ENCODE measurements around the gene UBE2B. TPM values are rescaled to one million over a fixed set of nuclear protein-coding genes. Genes with fewer than 3 reads are reported as not detected.
"Not testable (repeated sequence)": the region's sequence is repeated elsewhere in the genome, so short reads cannot be mapped to it uniquely, and the experiment has no call there.

The UBE2B gene
- 17.2 and 21.6 TPM in 2 replicates for total RNA-seq

DNA sequence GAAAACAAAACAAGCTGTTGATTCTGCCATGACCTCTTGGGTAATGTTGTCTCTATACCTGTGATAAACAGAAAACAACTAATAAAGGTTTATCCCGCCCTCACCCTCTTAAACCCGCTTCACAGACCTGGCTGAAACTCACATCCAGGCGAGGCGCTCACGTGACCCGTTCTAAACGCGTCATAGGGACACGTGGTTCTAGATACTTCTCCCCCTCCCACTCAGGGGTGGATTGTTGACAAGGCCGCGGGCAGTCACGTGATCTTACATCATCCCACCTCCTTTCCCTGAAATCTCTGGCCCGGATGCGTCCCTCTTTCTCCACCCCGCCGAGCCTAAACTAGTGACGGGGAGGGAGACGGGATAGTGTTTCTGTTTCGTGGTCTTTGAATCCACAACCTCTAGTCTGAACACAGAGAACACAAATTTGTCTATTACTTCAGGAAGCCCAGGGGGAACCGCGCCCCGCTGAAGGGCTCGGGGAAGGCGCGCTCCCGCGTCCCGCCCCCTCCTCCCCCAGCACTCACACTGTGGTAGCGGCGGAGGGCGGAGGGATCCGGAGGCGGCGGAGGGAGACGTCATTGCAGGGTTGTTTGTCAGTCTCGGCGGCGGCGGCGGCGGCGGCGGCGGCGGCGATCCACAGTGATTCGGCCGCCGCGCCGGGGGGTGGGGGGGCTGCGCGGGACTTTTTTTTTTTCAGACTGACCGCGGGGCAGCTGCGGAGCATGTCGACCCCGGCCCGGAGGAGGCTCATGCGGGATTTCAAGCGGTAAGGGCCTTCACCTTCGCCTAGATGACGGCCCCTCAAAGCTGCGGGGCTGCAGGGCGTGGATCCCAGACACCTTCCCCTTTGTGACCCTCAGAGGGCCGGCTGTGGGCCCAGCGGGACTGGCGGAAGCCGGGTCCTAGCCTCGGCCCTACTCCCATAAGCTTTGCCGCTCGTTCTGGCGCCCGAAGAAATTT lies at the start of gene UBE2B:
Gene UBE2B, plus strand, starts transcription at position 699 of the 963 bp plus-strand sequence. Its CDS starts 27 bp downstream, at position 726.
- DNase-seq (ENCODE audit: low read depth in 2 of 2) = peak; percentile 100

DNA sequence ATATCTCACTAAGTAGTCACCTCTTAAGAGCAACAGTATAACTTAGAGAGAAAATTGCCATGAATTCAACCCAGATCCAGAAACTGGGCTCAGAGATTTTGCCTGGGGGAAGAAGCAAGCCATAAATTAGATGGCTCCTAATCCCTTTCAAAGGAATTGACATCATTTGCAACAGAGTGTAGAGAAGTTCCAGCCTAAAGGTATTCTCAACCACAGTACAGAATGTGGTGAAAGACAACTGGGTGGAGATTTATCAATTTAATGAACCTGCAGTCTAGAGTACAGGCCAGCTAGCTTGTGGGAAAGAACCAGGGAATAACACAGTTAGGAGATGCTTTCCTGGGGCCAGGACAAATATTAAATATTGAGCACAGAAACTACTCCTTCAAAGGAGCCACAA lies 44.0 kb upstream of the UBE2B start:
- no peak for DNase-seq (ENCODE audit: low read depth in 2 of 2)

DNA sequence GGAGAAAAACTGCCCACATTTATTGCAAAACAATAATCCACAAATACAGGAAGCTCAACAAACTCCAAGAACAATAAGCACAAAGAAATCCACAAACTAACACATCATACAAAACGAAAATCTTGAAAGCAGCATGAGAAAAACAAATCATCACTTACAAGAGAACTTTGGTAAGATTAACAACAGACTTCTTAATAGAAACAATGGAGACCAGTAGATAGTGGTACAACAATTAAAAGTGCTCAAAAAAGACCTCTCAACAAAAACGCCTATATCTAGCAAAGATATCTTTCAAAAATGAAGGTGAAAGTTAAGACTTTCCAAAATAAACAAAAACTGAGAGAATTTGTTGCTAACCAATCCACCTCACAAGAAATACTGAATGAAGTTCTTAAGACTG lies 42.8 kb upstream of the UBE2B start:
- no peak for DNase-seq (ENCODE audit: low read depth in 2 of 2)

- not testable (repeated sequence) for DNase-seq (ENCODE audit: low read depth in 2 of 2)
Observed at GRCh38 chr5:134336833-134337232, 34.5 kb upstream of the UBE2B start.

DNA sequence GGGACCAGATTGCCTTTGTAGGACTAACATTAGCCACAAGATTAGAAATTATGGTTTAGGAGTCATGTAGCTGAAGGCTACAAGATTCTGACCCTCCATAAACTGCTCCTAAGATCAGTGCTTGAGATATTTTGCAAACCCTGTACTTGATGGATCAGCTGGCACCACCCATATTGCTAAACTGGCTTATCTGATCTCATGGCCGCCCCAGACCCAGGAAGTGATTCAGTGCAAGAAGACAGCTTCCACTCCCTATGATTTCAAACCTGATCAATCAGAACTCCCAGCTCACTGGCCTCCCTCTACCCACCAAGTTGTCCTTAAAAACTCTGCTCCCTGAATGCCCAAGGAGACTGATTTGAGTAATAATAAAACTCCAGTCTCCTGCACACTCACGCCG lies 27.9 kb upstream of the UBE2B start:
- DNase-seq (ENCODE audit: low read depth in 2 of 2) = not testable (repeated sequence)

- DNase-seq (ENCODE audit: low read depth in 2 of 2) = not testable (repeated sequence)
Observed at GRCh38 chr5:134345476-134345875, 25.9 kb upstream of the UBE2B start.

GRCh38 chr5:134345996-134346395 lies 25.4 kb upstream of the UBE2B start:
- DNase-seq (ENCODE audit: low read depth in 2 of 2) = no peak

GRCh38 chr5:134349463-134349862 lies 21.9 kb upstream of the UBE2B start:
- no peak for DNase-seq (ENCODE audit: low read depth in 2 of 2)

- no peak for DNase-seq (ENCODE audit: low read depth in 2 of 2)
Observed at GRCh38 chr5:134355681-134356080, 15.7 kb upstream of the UBE2B start.

DNA sequence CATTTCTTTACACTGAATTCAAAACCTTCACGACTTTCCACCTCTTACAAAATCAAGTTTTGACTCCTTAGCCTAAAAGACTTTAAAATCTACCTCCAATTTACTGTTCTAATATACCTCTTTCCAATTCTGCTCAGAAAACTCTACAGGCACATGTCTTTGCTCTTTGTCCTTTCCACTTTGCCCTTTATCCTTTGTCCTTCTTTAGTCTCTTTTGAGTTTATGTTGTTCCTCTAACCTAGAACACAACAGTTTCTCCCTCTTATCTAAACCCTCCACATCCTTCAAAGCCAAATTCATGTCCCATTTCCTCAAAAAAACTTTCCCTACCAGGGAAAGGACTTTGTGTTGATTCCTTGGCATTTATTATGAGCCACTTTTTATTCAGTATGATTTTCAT lies 5.8 kb upstream of the UBE2B start:
- DNase-seq (ENCODE audit: low read depth in 2 of 2) = no peak

- DNase-seq (ENCODE audit: low read depth in 2 of 2) = no peak
Observed at GRCh38 chr5:134370311-134370870, 978 bp upstream of the UBE2B start.

- peak in 1 of 2 donors; percentile 66 for DNase-seq (ENCODE audit: low read depth in 2 of 2)
Observed at GRCh38 chr5:134371834-134372340, 518 bp downstream of the UBE2B start.

DNA sequence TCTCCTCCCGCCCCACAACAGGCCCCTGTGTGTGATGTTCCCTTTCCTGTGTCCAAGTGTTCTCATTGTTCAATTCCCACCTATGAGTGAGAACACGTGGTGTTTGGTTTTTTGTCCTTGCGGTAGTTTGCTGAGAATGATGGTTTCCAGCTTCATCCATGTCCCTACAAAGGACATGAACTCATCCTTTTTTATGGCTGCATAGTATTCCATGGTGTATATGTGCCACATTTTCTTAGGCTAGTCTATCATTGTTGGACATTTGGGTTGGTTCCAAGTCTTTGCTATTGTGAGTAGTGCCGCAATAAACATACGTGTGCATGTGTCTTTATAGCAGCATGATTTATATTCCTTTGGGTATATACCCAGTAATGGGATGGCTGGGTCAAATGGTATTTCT lies 2.3 kb downstream of the UBE2B start:
- DNase-seq (ENCODE audit: low read depth in 2 of 2) = not testable (repeated sequence)

DNA sequence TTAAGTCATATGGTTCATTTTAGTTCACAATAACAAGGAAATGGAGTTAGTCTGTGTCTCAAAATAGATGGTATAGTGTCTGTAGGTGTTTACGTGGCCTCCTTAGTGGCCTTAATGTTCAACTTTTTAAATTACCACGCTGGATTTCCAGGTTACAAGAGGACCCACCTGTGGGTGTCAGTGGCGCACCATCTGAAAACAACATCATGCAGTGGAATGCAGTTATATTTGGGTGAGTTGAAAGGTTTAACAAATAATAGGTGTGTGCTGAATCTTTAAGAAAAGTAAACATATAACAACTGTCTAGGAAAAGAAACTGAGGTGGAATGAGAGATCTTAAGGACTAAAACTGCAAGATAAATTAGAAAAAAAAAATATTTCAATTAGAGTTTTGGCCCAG lies 2.9 kb downstream of the UBE2B start:
- DNase-seq (ENCODE audit: low read depth in 2 of 2) = no peak

DNA sequence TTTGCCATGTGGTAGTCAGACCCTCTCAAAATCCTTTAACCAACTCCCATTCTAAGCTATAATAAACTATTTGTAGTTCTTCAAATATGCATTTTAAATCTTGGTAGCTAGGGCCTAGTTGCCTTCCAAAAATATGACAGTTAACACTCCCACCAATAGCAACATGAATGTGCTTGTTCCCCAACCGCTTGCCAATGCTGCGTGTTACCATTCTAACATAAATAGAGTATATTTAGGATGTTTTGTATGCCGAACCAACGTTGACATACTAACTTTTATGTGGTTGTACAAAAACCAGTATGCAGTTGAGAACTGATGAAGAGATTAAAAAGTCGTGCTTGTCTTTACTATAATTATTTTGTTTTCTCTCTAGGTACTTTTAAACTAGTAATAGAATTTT lies 9.0 kb downstream of the UBE2B start:
- DNase-seq (ENCODE audit: low read depth in 2 of 2) = no peak

DNA sequence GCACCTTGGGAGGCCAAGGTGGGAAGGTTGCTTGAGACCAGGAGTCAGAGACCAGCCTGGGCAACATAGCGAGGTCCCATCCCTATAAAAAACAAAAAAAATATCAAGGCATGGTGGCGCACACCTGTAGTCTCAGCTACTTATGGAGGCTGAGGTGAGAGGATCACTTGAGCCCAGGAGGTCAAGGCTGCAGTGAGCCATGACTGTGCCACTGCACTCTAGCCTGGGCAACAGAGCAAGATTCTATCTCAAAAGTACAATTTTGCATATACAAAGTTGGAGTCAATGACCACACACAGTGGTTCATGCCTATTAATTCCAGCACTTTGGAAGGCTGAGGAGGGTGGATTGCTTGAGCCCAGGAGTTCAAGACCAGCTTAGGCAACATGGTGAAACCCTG lies 10.8 kb downstream of the UBE2B start:
- DNase-seq (ENCODE audit: low read depth in 2 of 2) = not testable (repeated sequence)

GRCh38 chr5:134383980-134384697 lies 12.8 kb downstream of the UBE2B start:
- no peak for DNase-seq (ENCODE audit: low read depth in 2 of 2)

- DNase-seq (ENCODE audit: low read depth in 2 of 2) = no peak
Observed at GRCh38 chr5:134387443-134387842, 16.1 kb downstream of the UBE2B start.

- DNase-seq (ENCODE audit: low read depth in 2 of 2) = no peak
Observed at GRCh38 chr5:134392301-134392700, 20.9 kb downstream of the UBE2B start.

DNA sequence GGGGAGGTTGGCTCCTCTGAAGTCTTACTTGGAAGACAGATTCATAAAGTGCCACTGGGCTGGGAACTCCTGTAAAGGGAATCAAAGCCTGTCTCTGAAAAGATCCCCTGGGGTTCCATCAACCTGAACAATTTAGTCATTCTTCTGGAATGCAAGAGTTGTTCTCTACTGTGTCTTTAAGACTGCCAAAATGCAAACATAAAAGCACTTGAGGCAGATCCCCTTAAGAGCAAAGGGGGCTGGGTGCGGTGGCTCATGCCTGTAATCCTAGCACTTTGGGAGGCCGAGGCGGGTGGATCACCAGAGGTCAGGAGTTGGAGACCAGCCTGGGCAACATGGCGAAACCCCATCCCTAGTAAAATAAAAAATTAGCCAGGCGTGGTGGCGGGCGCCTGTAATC lies 23.6 kb downstream of the UBE2B start:
- no peak for DNase-seq (ENCODE audit: low read depth in 2 of 2)

- no peak for DNase-seq (ENCODE audit: low read depth in 2 of 2)
Observed at GRCh38 chr5:134396274-134396673, 24.9 kb downstream of the UBE2B start.

GRCh38 chr5:134397196-134397595 lies 25.8 kb downstream of the UBE2B start:
- no peak for DNase-seq (ENCODE audit: low read depth in 2 of 2)
